ENCODE measurements around the gene DHRS11. TPM values are rescaled to one million over a fixed set of nuclear protein-coding genes. Genes with fewer than 3 reads are reported as not detected.

The DHRS11 gene
- total and polyA plus RNA-seq, 11 donors, result 11.0 to 22.2 (median 13.5) TPM

DNA sequence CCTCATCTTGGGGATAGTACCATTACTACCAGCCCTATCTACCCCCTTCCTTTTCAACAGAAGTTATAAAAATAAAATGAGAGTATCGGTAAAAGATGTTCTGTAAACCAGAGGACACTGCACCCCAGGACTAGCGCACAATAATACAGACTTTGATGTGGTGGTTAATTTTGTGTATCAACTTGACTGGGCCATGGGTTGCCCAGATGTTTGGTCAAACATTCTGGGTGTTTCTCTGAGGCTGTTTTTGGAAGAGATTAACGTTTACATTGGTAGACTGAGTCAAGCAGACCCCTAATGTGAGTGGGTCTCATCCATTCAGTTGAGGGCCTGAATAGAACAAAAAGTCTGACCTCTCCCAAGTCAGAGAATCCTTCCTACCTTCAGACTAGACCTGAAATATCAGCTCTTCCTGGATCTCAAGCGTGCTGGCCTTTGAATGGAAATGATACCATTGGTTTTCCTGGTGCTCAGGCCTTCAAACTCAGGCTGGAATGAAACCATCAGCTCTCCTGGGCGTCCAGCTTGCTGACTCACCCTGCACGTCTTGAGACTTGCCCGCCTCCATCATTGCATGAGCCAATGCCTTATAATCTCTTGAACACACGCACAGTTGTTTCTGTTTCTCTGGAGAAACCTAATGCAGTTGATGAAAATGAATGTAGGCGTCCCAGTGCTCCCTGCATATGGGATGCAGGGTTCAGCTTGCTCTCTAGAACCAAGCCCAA is 19.8 kb downstream of the DHRS11 start:
- H3K36me3 ChIP-seq, result no peaks in the 10 kb centered on the region
- no peak overlapping the region for H3K4me3 ChIP-seq
- DNase-seq (no peak), ATAC-seq (no peak)
- intact Hi-C loops (cut with DNase I), result no loop called here
- peaks cover 0 to 10% (median 0%) of the 10 kb centered on the region in 12 donors for H3K4me1 ChIP-seq
- H3K9me3 ChIP-seq, result no peaks in the 10 kb centered on the region
- H3K27ac ChIP-seq, result no peak overlapping the region
- 74 to 92% (median 82%) methylated on average over 9 of the region's 9 CpGs for WGBS, 4 donors
- H3K27me3 ChIP-seq, result peaks cover 0 to 27% (median 0%) of the 10 kb centered on the region in 9 donors
- TF ChIP-seq, protein P1, sequence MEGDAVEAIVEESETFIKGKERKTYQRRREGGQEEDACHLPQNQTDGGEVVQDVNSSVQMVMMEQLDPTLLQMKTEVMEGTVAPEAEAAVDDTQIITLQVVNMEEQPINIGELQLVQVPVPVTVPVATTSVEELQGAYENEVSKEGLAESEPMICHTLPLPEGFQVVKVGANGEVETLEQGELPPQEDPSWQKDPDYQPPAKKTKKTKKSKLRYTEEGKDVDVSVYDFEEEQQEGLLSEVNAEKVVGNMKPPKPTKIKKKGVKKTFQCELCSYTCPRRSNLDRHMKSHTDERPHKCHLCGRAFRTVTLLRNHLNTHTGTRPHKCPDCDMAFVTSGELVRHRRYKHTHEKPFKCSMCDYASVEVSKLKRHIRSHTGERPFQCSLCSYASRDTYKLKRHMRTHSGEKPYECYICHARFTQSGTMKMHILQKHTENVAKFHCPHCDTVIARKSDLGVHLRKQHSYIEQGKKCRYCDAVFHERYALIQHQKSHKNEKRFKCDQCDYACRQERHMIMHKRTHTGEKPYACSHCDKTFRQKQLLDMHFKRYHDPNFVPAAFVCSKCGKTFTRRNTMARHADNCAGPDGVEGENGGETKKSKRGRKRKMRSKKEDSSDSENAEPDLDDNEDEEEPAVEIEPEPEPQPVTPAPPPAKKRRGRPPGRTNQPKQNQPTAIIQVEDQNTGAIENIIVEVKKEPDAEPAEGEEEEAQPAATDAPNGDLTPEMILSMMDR (IDR thresholded peaks at IDR 0.05), result no peak
- no peak for TF ChIP-seq POLR2A (IDR thresholded peaks at IDR 0.05)

DNA sequence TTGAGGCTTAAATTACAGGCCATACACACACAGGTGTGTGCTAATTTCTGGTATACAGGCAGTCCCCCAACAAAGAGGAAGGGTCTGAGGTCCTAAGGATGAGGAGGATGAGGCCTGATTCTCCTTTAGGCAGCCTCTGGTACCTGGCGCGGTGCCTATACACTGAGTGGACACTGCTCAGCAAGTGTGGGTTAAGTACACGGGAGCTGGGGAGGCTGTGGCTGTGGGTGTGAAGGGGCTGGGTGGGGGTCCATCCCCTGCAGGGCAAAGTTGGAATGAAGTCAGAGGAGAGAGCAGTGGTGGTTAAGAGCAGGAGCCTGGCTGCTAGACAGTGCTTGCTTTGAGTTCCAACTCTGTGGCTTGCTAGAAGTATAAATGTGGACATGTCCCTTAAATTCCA is 20.6 kb downstream of the DHRS11 start:
- Histone ChIP-seq H3K4me3 (no peak overlapping the region), H3K4me1 (peaks cover 0 to 10% (median 0%) of the 10 kb centered on the region in 12 donors), H3K27ac (no peak overlapping the region), H3K27me3 (peaks cover 0 to 35% (median 0%) of the 10 kb centered on the region in 9 donors), H3K36me3 (no peaks in the 10 kb centered on the region), H3K9me3 (no peaks in the 10 kb centered on the region)
- DNase-seq (no peak), ATAC-seq (no peak)
- WGBS, 4 donors, result 64 to 82% (median 68%) methylated on average over 3 of the region's 3 CpGs
- TF ChIP-seq, protein P1 (IDR thresholded peaks at IDR 0.05), result no peak
- no peak for TF ChIP-seq POLR2A (IDR thresholded peaks at IDR 0.05)
- intact Hi-C loops (cut with DNase I), result no loop called here

DNA sequence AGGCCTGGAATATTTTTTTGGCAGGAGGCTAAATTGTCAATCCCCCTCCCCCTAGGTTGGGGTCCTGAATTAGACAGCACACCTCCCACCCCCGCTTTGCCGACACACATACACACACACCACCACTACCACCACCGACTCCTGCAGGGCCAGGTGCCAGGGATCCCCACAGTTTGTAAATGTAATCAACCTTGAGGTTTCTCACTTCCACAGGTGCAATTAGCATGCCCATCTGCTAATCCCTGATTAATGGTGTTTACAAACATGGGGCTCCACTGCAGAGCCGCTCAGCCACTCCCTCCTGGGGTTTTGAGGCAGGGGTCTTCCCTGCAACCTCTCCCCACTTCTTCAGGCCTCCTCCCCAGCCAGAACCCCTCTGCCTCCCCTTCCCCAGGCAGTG is 21.5 kb downstream of the DHRS11 start:
- ATAC-seq (no peak), DNase-seq (no peak)
- 44 to 60% (median 47%) methylated on average over 4 of the region's 4 CpGs for WGBS, 4 donors
- H3K4me3 ChIP-seq, result no peak overlapping the region
- no peaks in the 10 kb centered on the region for H3K36me3 ChIP-seq
- no peak overlapping the region for H3K27ac ChIP-seq
- TF ChIP-seq POLR2A (IDR thresholded peaks at IDR 0.05), result no peak
- TF ChIP-seq, protein P1 (IDR thresholded peaks at IDR 0.05), result no peak
- intact Hi-C loops (cut with DNase I), result no loop called here
- H3K4me1 ChIP-seq, result peaks cover 0 to 10% (median 0%) of the 10 kb centered on the region in 12 donors
- H3K27me3 ChIP-seq, result peaks cover 0 to 43% (median 0%) of the 10 kb centered on the region in 9 donors
- no peaks in the 10 kb centered on the region for H3K9me3 ChIP-seq

DNA sequence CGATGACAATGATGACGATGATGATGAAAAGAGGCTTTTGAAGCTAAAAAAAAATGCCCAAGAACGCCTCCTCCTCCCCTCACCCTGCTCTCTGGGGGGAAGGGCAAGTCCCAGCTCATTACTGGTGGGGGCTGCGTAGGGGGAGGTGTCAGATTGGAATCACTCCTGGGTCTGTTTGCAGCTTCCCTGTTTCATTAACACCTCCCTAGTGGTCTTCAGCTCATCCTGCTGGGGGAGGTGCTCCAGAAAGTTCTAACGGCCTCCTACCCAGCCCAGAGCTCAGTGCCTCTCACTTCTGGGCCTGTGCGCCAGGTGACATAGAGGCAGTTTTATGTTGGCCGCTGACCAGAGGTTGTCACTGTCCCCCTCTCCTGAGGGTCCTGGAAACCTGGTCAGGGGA is 22.4 kb downstream of the DHRS11 start:
- Histone ChIP-seq H3K4me3 (no peak overlapping the region), H3K27ac (no peak overlapping the region), H3K36me3 (no peaks in the 10 kb centered on the region), H3K9me3 (no peaks in the 10 kb centered on the region), H3K4me1 (peaks cover 0 to 3% (median 0%) of the 10 kb centered on the region in 12 donors), H3K27me3 (peaks cover 0 to 50% (median 0%) of the 10 kb centered on the region in 9 donors)
- ATAC-seq (no peak), DNase-seq (no peak)
- intact Hi-C loops (cut with DNase I), result no loop called here
- TF ChIP-seq POLR2A (IDR thresholded peaks at IDR 0.05), result no peak
- TF ChIP-seq, protein P1 (IDR thresholded peaks at IDR 0.05), result no peak
- WGBS, 4 donors, result 49 to 63% (median 59%) methylated on average over 7 of the region's 7 CpGs

Measured in heart left ventricle (tissue), 16 donors.